Renal pelvis (tissue), 4 donors: ENCODE measurements around the gene EFCC1. TPM values are rescaled to one million over a fixed set of nuclear protein-coding genes. Genes with fewer than 3 reads are reported as not detected.
"Not testable (repeated sequence)": the region's sequence is repeated elsewhere in the genome, so short reads cannot be mapped to it uniquely, and the experiment has no call there.

Experiments used
- DNase-seq: peaks from one replicate; pipeline ENCODE4 v3.0.0-alpha.2; 2013
- polyA plus RNA-seq, 3 donors: library from polyadenylated mRNA; unstranded; fragments of 120-200 nt; gene quantifications; one replicate each; pipeline ENCODE4 v1.2.1, GENCODE V29; 2013; ENCODE audit not compliant: insufficient read length in 3 of 3

Gene EFCC1
- polyA plus RNA-seq, 3 donors = 2.3 to 3.0 (median 2.8) TPM

GRCh38 chr3:129077222-129077621 lies 76.1 kb downstream of the EFCC1 start:
- no peak for DNase-seq

- no peak for DNase-seq
These were observed 77.4 kb downstream of the EFCC1 start for GRCh38 chr3:129078510-129078909.

- DNase-seq = no peak
These were observed 80.4 kb downstream of the EFCC1 start for GRCh38 chr3:129081503-129081902.

- DNase-seq = no peak
These were observed 80.9 kb downstream of the EFCC1 start for GRCh38 chr3:129082026-129082425.

GRCh38 chr3:129084501-129084900 lies 83.4 kb downstream of the EFCC1 start:
- no peak for DNase-seq

GRCh38 chr3:129085165-129085715 lies 84.1 kb downstream of the EFCC1 start:
- DNase-seq = no peak

- no peak for DNase-seq
These were observed 84.7 kb downstream of the EFCC1 start for GRCh38 chr3:129085818-129086217.

GRCh38 chr3:129087138-129087702 lies 86.1 kb downstream of the EFCC1 start:
- DNase-seq = no peak

- not testable (repeated sequence) for DNase-seq
These were observed 86.8 kb downstream of the EFCC1 start for GRCh38 chr3:129087904-129088303.

- not testable (repeated sequence) for DNase-seq
These were observed 87.2 kb downstream of the EFCC1 start for GRCh38 chr3:129088312-129088711.

Other genes starting within 250 kb of the EFCC1 start
- gene ACAD9, start 121.7 kb upstream of the EFCC1 start, polyA plus RNA-seq = 10 to 100 TPM; 35.6 to 47.3 (median 46.6) TPM
- 1 to 10 TPM; 1.1 to 2.5 (median 2.2) TPM for gene CFAP92, start 7.2 kb upstream of the EFCC1 start, polyA plus RNA-seq
- gene GP9, start 59.5 kb downstream of the EFCC1 start, polyA plus RNA-seq = 1 to 10 TPM in 2 of 3 donors, under 1 TPM in 1; 0.86 to 2.2 (median 1.3) TPM
- gene RAB43, start 120.5 kb downstream of the EFCC1 start, polyA plus RNA-seq = 1 to 10 TPM; 5.1 to 8.4 (median 6.7) TPM
- 10 to 100 TPM; 41.7 to 47.9 (median 44.2) TPM for gene ISY1, start 159.8 kb downstream of the EFCC1 start, polyA plus RNA-seq
- gene CNBP, start 182.6 kb downstream of the EFCC1 start, polyA plus RNA-seq = 100 to 1,000 TPM; 355 to 394 (median 370) TPM
- gene COPG1, start 248.3 kb downstream of the EFCC1 start, polyA plus RNA-seq = 100 to 1,000 TPM; 158 to 174 (median 168) TPM